HG02885 (cell line): ENCODE data around the gene TFB2M.
"Not testable (repeated sequence)": the region's sequence is repeated elsewhere in the genome, so short reads cannot be mapped to it uniquely, and the experiment has no call there.

Experiments
- ATAC-seq: cut with Tn5 transposase; IDR thresholded peaks from one replicate; pipeline ENCODE4 v1.9.1; 2021; ENCODE audit warnings: mild to moderate bottlenecking; ENCODE audit not compliant: unreplicated experiment, poor library complexity

TFB2M gene

GRCh38 chr1:246566128-246566812, at the start of gene TFB2M, which contains the start of gene CNST:
Gene TFB2M (minus strand): TSS chr1:246566261. CDS start chr1:246566138, 123 bp downstream.
Gene CNST (plus strand): TSS chr1:246566456. CDS start chr1:246591563, 25,107 bp downstream.
- ATAC-seq, result peak; percentile 92

- no peak for ATAC-seq
These were observed 47.2 kb upstream of the TFB2M start for GRCh38 chr1:246613096-246613758.

GRCh38 chr1:246609632-246610031, 43.6 kb upstream of the TFB2M start:
- no peak for ATAC-seq

GRCh38 chr1:246608616-246609376, 42.7 kb upstream of the TFB2M start:
- ATAC-seq, result peak; percentile 74

- no peak for ATAC-seq
These were observed 41.4 kb upstream of the TFB2M start for GRCh38 chr1:246607462-246607861.

GRCh38 chr1:246605231-246605630, 39.2 kb upstream of the TFB2M start:
- ATAC-seq, result not testable (repeated sequence)

GRCh38 chr1:246602194-246602593, 36.1 kb upstream of the TFB2M start:
- ATAC-seq, result no peak

GRCh38 chr1:246600579-246600978, 34.5 kb upstream of the TFB2M start:
- no peak for ATAC-seq

- no peak for ATAC-seq
These were observed 33.3 kb upstream of the TFB2M start for GRCh38 chr1:246599315-246599714.

- no peak for ATAC-seq
These were observed 31.9 kb upstream of the TFB2M start for GRCh38 chr1:246597971-246598370.

- no peak for ATAC-seq
These were observed 31.3 kb upstream of the TFB2M start for GRCh38 chr1:246597340-246597739.

- ATAC-seq, result no peak
These were observed 29.1 kb upstream of the TFB2M start for GRCh38 chr1:246595146-246595545.

GRCh38 chr1:246592695-246593094, 26.6 kb upstream of the TFB2M start:
- ATAC-seq, result no peak

GRCh38 chr1:246591958-246592357, 25.9 kb upstream of the TFB2M start:
- ATAC-seq, result no peak

- ATAC-seq, result peak; percentile 96
These were observed 25.4 kb upstream of the TFB2M start for GRCh38 chr1:246591504-246591903.

GRCh38 chr1:246591047-246591446, 25.0 kb upstream of the TFB2M start:
- ATAC-seq, result peak; percentile 39

GRCh38 chr1:246589919-246590318, 23.9 kb upstream of the TFB2M start:
- ATAC-seq, result not testable (repeated sequence)

- no peak for ATAC-seq
These were observed 22.2 kb upstream of the TFB2M start for GRCh38 chr1:246588159-246588721.

GRCh38 chr1:246587606-246588005, 21.5 kb upstream of the TFB2M start:
- no peak for ATAC-seq

GRCh38 chr1:246587032-246587431, 21.0 kb upstream of the TFB2M start:
- no peak for ATAC-seq
